Upper lobe of right lung (tissue), 1 donor: ENCODE data around the gene PAN2. TPM values are rescaled to one million over a fixed set of nuclear protein-coding genes. Genes with fewer than 3 reads are reported as not detected.
"Not testable (repeated sequence)": the region's sequence is repeated elsewhere in the genome, so short reads cannot be mapped to it uniquely, and the experiment has no call there.

Experiments
- ATAC-seq: fragments of 200-7000 bp; cut with Tn5 transposase; one replicate; pipeline ENCODE4 v1.9.1; 2020; ENCODE audit warnings: mild to moderate bottlenecking, moderate library complexity
- DNase-seq: peaks from one replicate; pipeline ENCODE4 v3.0.0-alpha.2; 2020
- H3K27ac ChIP-seq: fragments of 200-600 bp; one replicate; pipeline ENCODE4 v1.8.0; 2022
- H3K27me3 ChIP-seq: fragments of 200-600 bp; one replicate; pipeline ENCODE4 v1.8.0; 2022; ENCODE audit warnings: mild to moderate bottlenecking
- H3K36me3 ChIP-seq: fragments of 200-600 bp; one replicate; pipeline ENCODE4 v1.8.0; 2022
- H3K4me1 ChIP-seq: fragments of 200-600 bp; one replicate; pipeline ENCODE4 v1.8.0; 2022
- H3K4me3 ChIP-seq: fragments of 200-600 bp; one replicate; pipeline ENCODE4 v1.8.0; 2022; ENCODE audit warnings: mild to moderate bottlenecking
- H3K9me3 ChIP-seq: fragments of 200-600 bp; one replicate; pipeline ENCODE4 v1.8.0; 2022
- CTCF ChIP-seq: fragments of 200-600 bp; IDR thresholded peaks from one replicate; pipeline ENCODE4 v1.8.0; 2022; ENCODE audit warnings: antibody characterized with exemption
- intact Hi-C: fragments of 100-400 bp; cut with DNase I; formaldehyde crosslinking; loops from one replicate; pipeline ENCODE4 v1.11.0; 2022
- total RNA-seq: library from RNA; stranded (reverse); fragmentation: NEBNext Ultra II Directional; extraction: Animal tissue kit (Norgen Biotek cat#: 25700); gene quantifications from one replicate; pipeline ENCODE4 v1.2.1, GENCODE V29; 2021
- donor health status: DM: no; HTN: yes; CAD: no; lungs with severe emphysema.

PAN2 gene
- total RNA-seq, 1 donor from 2014 or later: 84.4 TPM

- peaks cover 5% of the 10 kb centered on the region for H3K36me3 ChIP-seq
- no peaks in the 10 kb centered on the region for H3K9me3 ChIP-seq
- peaks cover 12% of the 10 kb centered on the region for H3K4me1 ChIP-seq
- ATAC-seq (peak; percentile 42), DNase-seq (no peak)
- no peak for TF ChIP-seq CTCF
- H3K4me3 ChIP-seq: no peak overlapping the region
- H3K27me3 ChIP-seq: no peaks in the 10 kb centered on the region
- intact Hi-C loops: loop anchor here (10.0 kb wide), 1 partner anchor 128 kb away; the partner anchor contains the start of gene SPRYD4
- H3K27ac ChIP-seq: no peak overlapping the region
Measured at GRCh38 chr12:56336361-56337167, 2.8 kb upstream of the PAN2 start.

GRCh38 chr12:56335527-56335926, 1.7 kb upstream of the PAN2 start:
- intact Hi-C loops: loop anchor here (10.0 kb wide), 1 partner anchor 129 kb away; the partner anchor contains the start of gene SPRYD4
- not testable (repeated sequence) for H3K36me3 ChIP-seq, H3K9me3 ChIP-seq, H3K27ac ChIP-seq, H3K27me3 ChIP-seq, DNase-seq, H3K4me3 ChIP-seq, ATAC-seq
- peaks cover 12% of the 10 kb centered on the region for H3K4me1 ChIP-seq

DNA sequence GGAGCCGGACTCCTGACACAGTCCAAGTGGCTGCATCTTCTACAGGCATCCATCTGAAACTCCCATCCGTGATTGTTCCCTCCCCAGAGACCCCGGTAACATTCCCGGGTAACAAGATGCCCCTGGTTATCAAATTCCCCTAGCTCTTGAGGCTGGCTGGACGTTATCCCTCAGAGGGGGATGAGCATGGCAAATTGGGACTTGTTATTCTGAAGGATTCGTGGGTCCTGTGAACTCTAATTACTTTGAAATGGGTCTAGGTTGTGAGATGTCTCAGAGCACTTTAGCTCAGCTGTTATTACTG, 642 bp upstream of the PAN2 start:
- Histone ChIP-seq H3K4me1 (peaks cover 12% of the 10 kb centered on the region), H3K9me3 (no peaks in the 10 kb centered on the region), H3K27me3 (no peaks in the 10 kb centered on the region), H3K4me3 (peak overlapping the region; percentile 71), H3K27ac (peak overlapping the region; percentile 97), H3K36me3 (no peaks in the 10 kb centered on the region)
- ATAC-seq (no peak), DNase-seq (no peak)
- intact Hi-C loops: loop anchor here (10.0 kb wide), 1 partner anchor 130 kb away; the partner anchor contains the start of gene SPRYD4
- TF ChIP-seq CTCF: peak; percentile 4

GRCh38 chr12:56333197-56333678, 562 bp downstream of the PAN2 start:
- ATAC-seq (peak; percentile 1), DNase-seq (no peak)
- H3K27me3 ChIP-seq: no peaks in the 10 kb centered on the region
- H3K4me3 ChIP-seq: peak overlapping the region; percentile 71
- H3K27ac ChIP-seq: peak overlapping the region; percentile 97
- peaks cover 2% of the 10 kb centered on the region for H3K36me3 ChIP-seq
- TF ChIP-seq CTCF: no peak
- intact Hi-C loops: loop anchor here (10.0 kb wide), 1 partner anchor 132 kb away; the partner anchor contains the start of gene SPRYD4
- peaks cover 12% of the 10 kb centered on the region for H3K4me1 ChIP-seq
- no peaks in the 10 kb centered on the region for H3K9me3 ChIP-seq

DNA sequence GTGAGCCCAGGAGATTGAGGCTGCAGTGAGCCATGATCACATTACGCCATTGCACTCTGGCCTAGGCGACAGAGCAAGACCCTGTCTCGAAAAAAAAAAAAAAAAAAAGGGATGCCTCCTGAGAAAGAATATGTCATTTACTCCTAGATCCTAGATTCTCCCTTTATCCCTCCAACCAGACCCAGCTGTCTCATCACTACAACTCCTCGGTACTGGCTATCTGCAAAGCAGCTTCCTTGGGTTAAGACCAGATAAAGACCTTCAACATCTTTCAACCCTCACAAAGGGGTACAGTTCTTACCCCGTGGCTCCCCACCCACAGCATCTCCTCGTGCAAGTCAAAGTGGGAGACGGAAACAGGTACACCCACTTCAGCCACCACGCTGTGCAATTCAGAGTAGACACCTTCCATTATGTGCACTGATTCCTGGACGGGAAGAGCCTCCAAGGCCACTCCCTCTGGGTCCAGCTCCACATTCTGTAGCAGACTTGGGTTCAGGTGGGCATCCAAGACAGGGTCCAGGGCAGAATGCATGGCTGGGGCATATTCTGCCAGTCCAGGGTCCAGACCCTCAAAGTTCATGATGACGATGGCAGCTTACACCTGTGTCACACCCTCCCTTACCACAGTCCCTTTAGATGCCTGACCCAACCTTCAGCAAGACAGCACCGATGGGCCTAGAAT, 1.1 kb downstream of the PAN2 start:
- ATAC-seq (no peak), DNase-seq (no peak)
- H3K27ac ChIP-seq: peak overlapping the region; percentile 97
- H3K4me3 ChIP-seq: peak overlapping the region; percentile 71
- no peak for TF ChIP-seq CTCF
- no peaks in the 10 kb centered on the region for H3K9me3 ChIP-seq
- intact Hi-C loops: loop anchor here (10.0 kb wide), 1 partner anchor 132 kb away; the partner anchor contains the start of gene SPRYD4
- peaks cover 8% of the 10 kb centered on the region for H3K36me3 ChIP-seq
- H3K4me1 ChIP-seq: peaks cover 12% of the 10 kb centered on the region
- no peaks in the 10 kb centered on the region for H3K27me3 ChIP-seq
